Activated CD8-positive, alpha-beta memory T cell treated with anti-CD3 and anti-CD28 coated beads, Interleukin-2, amount 10 ng/mL, durations not matched to agents 7 days and 5 days (primary cell): ENCODE data around the gene ASXL1. TPM values are rescaled to one million over a fixed set of nuclear protein-coding genes. Genes with fewer than 3 reads are reported as not detected.

Source experiments
- ATAC-seq: fragments of 150-1000 bp; cut with Tn5 transposase; one replicate; pipeline ENCODE4 v1.10.0; 2021; ENCODE audit warnings: moderate library complexity
- CTCF ChIA-PET: fragments of 350-600 bp; sonication (Branson Sonifier 250); formaldehyde crosslinking; loops from one replicate; lab custom pipeline; 2021; ENCODE audit warnings: antibody characterized with exemption; lab: Charles Lee
- DNase-seq: peaks from one replicate; pipeline ENCODE4 v3.0.0-alpha.2; 2020
- H3K27ac Mint-ChIP-seq: one replicate; pipeline ENCODE4 v1.8.0; 2021; ENCODE audit warnings: mild to moderate bottlenecking, mixed read lengths
- H3K27me3 Mint-ChIP-seq: one replicate; pipeline ENCODE4 v1.8.0; 2021; ENCODE audit warnings: mixed read lengths
- H3K36me3 Mint-ChIP-seq: one replicate; pipeline ENCODE4 v1.8.0; 2021; ENCODE audit warnings: mild to moderate bottlenecking, mixed read lengths
- H3K4me1 Mint-ChIP-seq: one replicate; pipeline ENCODE4 v1.8.0; 2021; ENCODE audit warnings: mixed read lengths
- H3K4me3 Mint-ChIP-seq: one replicate; pipeline ENCODE4 v1.8.0; 2021; ENCODE audit warnings: mild to moderate bottlenecking, moderate library complexity, mixed read lengths
- H3K9me3 Mint-ChIP-seq: one replicate; pipeline ENCODE4 v1.8.0; 2022; ENCODE audit warnings: low read depth, mixed read lengths
- total RNA-seq, 2 experiments: library from RNA; stranded (reverse); gene quantifications; one replicate each; pipeline ENCODE4 v1.2.3, GENCODE V29; 2021

Gene ASXL1
- total RNA-seq, 2 experiments from 2014 or later: 134 to 135 TPM

- H3K4me1 Mint-ChIP-seq: peaks cover 11% of the 10 kb centered on the region
- H3K9me3 Mint-ChIP-seq: no peaks in the 10 kb centered on the region
- H3K36me3 Mint-ChIP-seq: no peaks in the 10 kb centered on the region
- no peaks in the 10 kb centered on the region for H3K27me3 Mint-ChIP-seq
- H3K4me3 Mint-ChIP-seq: no peak overlapping the region
- ATAC-seq (no peak), DNase-seq (no peak)
- no peak overlapping the region for H3K27ac Mint-ChIP-seq
- CTCF ChIA-PET: no interaction called here
These were observed 130.1 kb downstream of the ASXL1 start for GRCh38 chr20:32488066-32488838.

Other genes starting within 250 kb of the ASXL1 start
- gene TM9SF4, start 248.6 kb upstream of the ASXL1 start, total RNA-seq: 10 to 100 TPM; 35.7 to 39.1 TPM
- gene PLAGL2, start 150.6 kb upstream of the ASXL1 start, total RNA-seq: 10 to 100 TPM; 26.3 to 41.4 TPM
- gene POFUT1, start 150.5 kb upstream of the ASXL1 start, total RNA-seq: 10 to 100 TPM; 31.1 to 34.0 TPM
- gene KIF3B, start 80.7 kb upstream of the ASXL1 start, total RNA-seq: 10 to 100 TPM; 19.9 to 26.0 TPM
- gene NOL4L, start 227.0 kb downstream of the ASXL1 start, total RNA-seq: 10 to 100 TPM; 15.2 to 18.3 TPM